Measurements from ENCODE around the gene ZNF335.
"Not testable (repeated sequence)": the region's sequence is repeated elsewhere in the genome, so short reads cannot be mapped to it uniquely, and the experiment has no call there.

The ZNF335 gene

DNA sequence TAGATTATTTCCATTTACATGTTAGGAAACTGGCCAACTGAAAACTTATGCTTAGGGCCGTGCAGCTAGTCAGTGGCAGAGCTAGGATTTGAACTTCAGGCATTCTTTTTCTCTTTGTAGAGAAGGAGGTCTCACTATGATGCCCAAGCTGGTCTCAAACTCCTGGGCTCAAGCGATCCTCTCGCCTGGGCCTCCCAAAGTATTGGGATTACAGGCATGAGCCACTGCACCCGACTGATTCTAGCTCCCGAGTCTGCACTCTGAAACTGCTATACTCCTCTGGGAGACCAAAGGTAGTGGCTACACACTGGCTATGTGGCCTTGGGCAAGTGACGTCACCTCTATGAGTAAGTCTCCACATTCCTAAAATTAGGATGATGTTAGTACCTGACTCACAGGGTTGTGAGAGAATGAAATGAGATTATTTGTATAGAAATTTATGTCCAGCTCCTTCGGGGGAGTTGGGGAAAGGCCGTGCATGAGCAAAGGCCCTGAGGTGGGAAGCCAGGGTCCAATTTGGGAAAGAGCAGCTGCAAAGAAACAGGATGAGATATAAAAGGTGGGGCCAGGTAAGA, 66.4 kb downstream of the ZNF335 start:
- CTCF ChIA-PET = no interaction called here
- TF ChIP-seq BHLHE40 (IDR thresholded peaks at IDR 0.05; ENCODE audit: borderline replicate concordance) (no peak), SUZ12 (IDR thresholded peaks at IDR 0.05) (no peak), ELF4 (IDR thresholded peaks at IDR 0.05) (no peak), LEF1 (IDR thresholded peaks at IDR 0.05; ENCODE audit: borderline replicate concordance) (no peak), FOXM1 (IDR thresholded peaks at IDR 0.05; ENCODE audit: borderline replicate concordance) (no peak), NFRKB (IDR thresholded peaks at IDR 0.05) (no peak)
- no peak for DNase-seq (ENCODE audit: extremely low spot score)
- POLR2A ChIA-PET = interaction anchor here (0.7 to 3.0 kb wide), 10 partner anchors 14 to 72 kb away, joined by 3 to 16 read pairs (median 4); partner anchors contain the start of genes CTSA, SNX21 and ZSWIM1

DNA sequence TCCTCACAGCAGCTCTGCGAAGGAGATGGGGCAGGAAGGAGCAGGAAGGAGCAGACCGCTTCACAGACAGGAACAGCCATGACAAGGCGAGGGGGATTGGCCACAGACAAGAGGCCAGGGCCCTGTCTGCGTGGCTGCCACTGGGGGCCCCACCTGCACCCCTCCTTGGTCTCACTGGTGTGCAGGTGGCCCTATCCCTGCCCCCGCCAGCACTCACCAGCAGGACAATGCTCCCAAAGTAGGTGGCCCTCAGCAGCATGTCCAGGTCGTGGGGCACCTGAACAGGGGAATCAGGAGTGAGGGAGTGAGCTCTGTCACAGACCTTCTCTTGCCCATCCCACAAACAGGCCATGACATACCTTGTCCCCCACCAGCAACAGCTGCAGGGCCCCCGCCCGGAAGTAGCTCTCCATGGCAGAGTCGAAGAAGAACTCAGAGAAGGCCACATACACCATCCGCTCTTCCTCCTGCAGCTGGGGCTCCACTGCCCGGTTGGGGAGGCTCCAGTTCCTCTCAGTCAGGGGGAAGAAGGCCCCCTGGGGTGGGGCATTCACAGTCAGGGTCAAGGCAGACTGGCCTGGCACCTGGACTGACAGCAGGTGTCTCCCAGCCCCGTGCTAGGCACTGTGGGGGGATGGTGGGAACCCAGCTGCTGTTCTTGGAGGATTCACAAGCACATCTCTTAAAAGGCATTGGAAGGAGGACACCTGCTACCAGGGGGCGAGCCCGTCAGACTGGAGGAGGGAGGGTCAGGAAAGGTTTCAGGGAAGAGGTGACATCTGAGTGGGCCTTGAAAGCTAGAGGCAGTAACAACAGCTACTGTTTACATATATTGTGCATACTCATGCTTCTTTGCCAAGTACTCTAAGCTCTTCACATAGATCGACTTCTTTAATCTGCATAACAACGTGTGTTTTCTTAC, 67.2 kb downstream of the ZNF335 start:
- no peak for DNase-seq (ENCODE audit: extremely low spot score)
- ChIA-PET CTCF (no interaction called here), POLR2A (interaction anchor here (0.7 to 3.0 kb wide), 10 partner anchors 13 to 71 kb away, joined by 3 to 16 read pairs (median 4); partner anchors contain the start of genes CTSA, SNX21 and ZSWIM1)
- no peak for TF ChIP-seq CTBP1 (IDR thresholded peaks at IDR 0.05; ENCODE audit: borderline replicate concordance)
- no peak for TF ChIP-seq HDGF (IDR thresholded peaks at IDR 0.05; ENCODE audit: borderline replicate concordance)
- TF ChIP-seq L3MBTL2 (conservative IDR thresholded peaks at IDR 0.05) = no peak
- no peak for TF ChIP-seq FOXK2 (IDR thresholded peaks at IDR 0.05)
- TF ChIP-seq NFRKB (IDR thresholded peaks at IDR 0.05) = no peak
- TF ChIP-seq, protein P1, sequence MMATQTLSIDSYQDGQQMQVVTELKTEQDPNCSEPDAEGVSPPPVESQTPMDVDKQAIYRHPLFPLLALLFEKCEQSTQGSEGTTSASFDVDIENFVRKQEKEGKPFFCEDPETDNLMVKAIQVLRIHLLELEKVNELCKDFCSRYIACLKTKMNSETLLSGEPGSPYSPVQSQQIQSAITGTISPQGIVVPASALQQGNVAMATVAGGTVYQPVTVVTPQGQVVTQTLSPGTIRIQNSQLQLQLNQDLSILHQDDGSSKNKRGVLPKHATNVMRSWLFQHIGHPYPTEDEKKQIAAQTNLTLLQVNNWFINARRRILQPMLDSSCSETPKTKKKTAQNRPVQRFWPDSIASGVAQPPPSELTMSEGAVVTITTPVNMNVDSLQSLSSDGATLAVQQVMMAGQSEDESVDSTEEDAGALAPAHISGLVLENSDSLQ (IDR thresholded peaks at IDR 0.05) = no peak
- no peak for TF ChIP-seq FOXA1 (IDR thresholded peaks at IDR 0.05)
- no peak for TF ChIP-seq ARNT (IDR thresholded peaks at IDR 0.05)
- no peak for TF ChIP-seq ELF4 (IDR thresholded peaks at IDR 0.05)
- no peak for TF ChIP-seq FOXM1 (IDR thresholded peaks at IDR 0.05; ENCODE audit: borderline replicate concordance)
- TF ChIP-seq SUZ12 (IDR thresholded peaks at IDR 0.05) = no peak
- no peak for TF ChIP-seq TARDBP (IDR thresholded peaks at IDR 0.05)

DNA sequence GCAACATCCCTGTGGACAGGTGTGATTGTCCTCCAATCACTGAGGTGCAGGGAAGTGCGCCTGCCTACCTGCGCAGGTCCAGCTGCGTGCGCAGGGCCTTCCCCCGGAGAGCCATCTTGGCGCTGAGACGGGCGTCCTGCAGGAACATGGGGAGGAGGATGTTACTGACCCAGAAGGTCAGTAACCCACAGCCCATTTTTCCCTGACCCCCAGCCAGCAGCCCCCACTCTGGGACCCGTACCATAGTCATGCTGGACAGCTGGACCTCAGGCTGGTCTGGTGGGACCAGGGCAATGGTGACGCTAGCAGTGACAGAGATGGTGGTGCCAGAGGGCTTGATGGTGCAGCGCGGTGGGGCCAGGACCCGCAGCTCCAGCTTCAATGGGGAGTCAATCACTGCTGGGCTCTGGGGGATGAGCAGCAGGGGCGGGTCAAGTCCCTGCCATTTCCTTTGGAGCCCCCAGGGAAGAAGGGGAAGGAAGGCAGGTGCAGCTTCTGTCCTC, 69.8 kb downstream of the ZNF335 start:
- ChIA-PET CTCF (no interaction called here), POLR2A (interaction anchor here (1.8 kb wide), 1 partner anchor 32 kb away, joined by 3 read pairs; no protein-coding TSS in a partner anchor)
- no peak for TF ChIP-seq SUZ12 (IDR thresholded peaks at IDR 0.05)
- no peak for TF ChIP-seq CTBP1 (IDR thresholded peaks at IDR 0.05; ENCODE audit: borderline replicate concordance)
- TF ChIP-seq FOXA1 (IDR thresholded peaks at IDR 0.05) = no peak
- TF ChIP-seq ZNF384 (IDR thresholded peaks at IDR 0.05) = no peak
- no peak for TF ChIP-seq SP1 (IDR thresholded peaks at IDR 0.05)
- no peak for TF ChIP-seq ELF4 (IDR thresholded peaks at IDR 0.05)
- no peak for TF ChIP-seq FOXM1 (IDR thresholded peaks at IDR 0.05; ENCODE audit: borderline replicate concordance)
- TF ChIP-seq L3MBTL2 (conservative IDR thresholded peaks at IDR 0.05) = no peak
- TF ChIP-seq LEF1 (IDR thresholded peaks at IDR 0.05; ENCODE audit: borderline replicate concordance) = no peak
- no peak for DNase-seq (ENCODE audit: extremely low spot score)

DNA sequence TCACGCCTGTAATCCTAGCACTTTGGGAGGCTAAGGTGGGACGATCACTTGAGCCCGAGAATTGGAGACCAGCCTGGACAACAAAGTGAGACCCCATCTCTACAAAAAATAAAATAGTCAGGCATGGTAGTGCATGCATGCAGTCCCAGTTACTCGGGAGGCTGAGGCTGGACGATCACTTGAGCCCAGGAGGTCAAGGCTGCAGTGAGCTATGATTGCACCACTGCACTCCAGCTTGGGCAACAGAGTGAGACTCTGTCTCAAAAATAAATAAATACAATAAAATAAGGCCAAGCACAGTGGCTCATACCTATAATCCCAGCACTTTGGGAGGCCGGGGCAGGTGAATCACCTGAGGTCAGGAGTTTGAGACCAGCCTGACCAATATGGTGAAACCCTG, 70.7 kb downstream of the ZNF335 start:
- POLR2A ChIA-PET = interaction anchor here (1.8 kb wide), 1 partner anchor 33 kb away, joined by 3 read pairs; no protein-coding TSS in a partner anchor
- DNase-seq (ENCODE audit: extremely low spot score); CTCF ChIA-PET: not testable (repeated sequence)

DNA sequence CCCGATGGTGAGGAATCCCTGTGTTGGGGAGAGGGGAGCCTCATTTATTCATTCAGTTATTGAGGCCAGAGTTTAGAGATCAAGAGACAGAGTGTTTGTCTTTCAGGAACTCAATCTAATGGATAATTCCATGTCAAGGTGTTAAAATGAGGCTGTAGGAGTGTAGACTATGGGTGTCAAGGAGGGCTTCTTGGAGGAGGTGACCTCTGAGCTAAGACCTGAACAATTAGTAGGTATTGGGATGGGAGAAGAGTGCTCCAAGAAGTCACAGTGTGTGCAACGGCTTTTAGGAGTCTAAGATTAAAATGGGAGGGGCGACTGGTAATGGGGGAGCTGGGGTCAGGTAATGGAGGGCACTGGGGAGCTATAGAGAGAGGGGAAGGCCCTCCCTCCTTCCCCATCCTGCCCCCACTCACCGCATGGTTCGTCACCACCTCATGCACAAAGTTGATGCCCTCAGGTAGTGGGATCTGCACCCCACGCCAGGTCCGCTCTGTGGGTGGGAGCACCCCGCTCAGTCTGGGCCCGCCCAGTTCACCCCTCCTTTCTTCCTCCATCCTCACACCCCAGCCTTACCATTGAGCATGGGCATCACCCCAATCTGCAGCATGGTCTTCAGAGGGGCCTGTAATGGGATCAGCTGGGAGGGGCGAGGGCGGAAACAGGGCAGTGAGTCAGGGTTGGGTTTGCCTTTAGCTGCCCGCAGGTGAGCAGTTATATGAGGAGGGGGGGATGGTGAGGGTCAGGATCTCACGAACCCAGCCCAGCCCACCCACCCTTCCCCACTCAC, 72.8 kb downstream of the ZNF335 start:
- ChIA-PET POLR2A (interaction anchor here (1.0 to 1.6 kb wide), 2 partner anchors 16 to 19 kb away, joined by 4 read pairs; partner anchors contain the start of gene ZSWIM1), CTCF (no interaction called here)
- TF ChIP-seq SUZ12 (IDR thresholded peaks at IDR 0.05) (no peak), NFRKB (IDR thresholded peaks at IDR 0.05) (no peak), TARDBP (IDR thresholded peaks at IDR 0.05) (no peak), FOXK2 (IDR thresholded peaks at IDR 0.05) (no peak), FOXA1 (IDR thresholded peaks at IDR 0.05) (no peak), BHLHE40 (IDR thresholded peaks at IDR 0.05; ENCODE audit: borderline replicate concordance) (no peak), SP1 (IDR thresholded peaks at IDR 0.05) (no peak), ELF4 (IDR thresholded peaks at IDR 0.05) (no peak), ARNT (IDR thresholded peaks at IDR 0.05) (no peak), FOXM1 (IDR thresholded peaks at IDR 0.05; ENCODE audit: borderline replicate concordance) (no peak), LEF1 (IDR thresholded peaks at IDR 0.05; ENCODE audit: borderline replicate concordance) (no peak), CTBP1 (IDR thresholded peaks at IDR 0.05; ENCODE audit: borderline replicate concordance) (no peak)
- TF ChIP-seq, protein P1 (IDR thresholded peaks at IDR 0.05) = no peak
- no peak for DNase-seq (ENCODE audit: extremely low spot score)

Data from HEK293T (cell line).